K562 (cell line): ENCODE data around the gene INPPL1. TPM values are rescaled to one million over a fixed set of nuclear protein-coding genes. Genes with fewer than 3 reads are reported as not detected.
"Not testable (repeated sequence)": the region's sequence is repeated elsewhere in the genome, so short reads cannot be mapped to it uniquely, and the experiment has no call there.

Experiments
- ATAC-seq: fragments of 200-7000 bp; cut with Tn5 transposase; 3 replicates; pipeline ENCODE4 v1.9.1; 2020; ENCODE audit warnings: moderate library complexity
- BruUV-seq: library from RNA; stranded (reverse); fragments of 400-500 nt; replicated peaks from 2 replicates; lab custom pipeline; 2021; lab: Mats Ljungman, UMichigan
- CTCF ChIA-PET: fragments of 300-600 bp; formaldehyde crosslinking; extraction: SDS; loops from one replicate; lab custom pipeline; 2021; ENCODE audit warnings: low intra/inter-chr PET ratio; lab: Yijun Ruan, JAX
- POLR2A ChIA-PET: fragments of 300-600, 350-650 bp; sonication (Branson Sonifier 250); formaldehyde crosslinking; extraction: SDS; loops from one replicate; lab custom pipeline; 2021; ENCODE audit warnings: antibody characterized with exemption, inconsistent platforms; lab: Yijun Ruan, JAX
- DNase-seq, 4 experiments: peaks; one replicate each; pipeline versions ENCODE4 v3.0.0 to v3.0.0-alpha.2; 2011 to 2018; ENCODE audit warnings: low spot score in 3 of 4, mixed read lengths in 3 of 4; ENCODE audit errors: extremely low read depth in 1 of 4
- FAIRE-seq: peaks from 2 replicates; lab custom pipeline; 2011; peaks lifted over from hg19 to GRCh38; lab: Jason Lieb, UNC
- H2AFZ ChIP-seq: 2 replicates; pipeline ENCODE4 v1.6.0; 2011; ENCODE audit warnings: low read depth, low read length, control low read depth, inconsistent platforms
- H3K27ac ChIP-seq: fragments of 200-600 bp; 3 replicates; pipeline ENCODE4 v1.8.0; 2011; ENCODE audit warnings: low read depth, mild to moderate bottlenecking, control low read depth, inconsistent platforms, low read length, moderate library complexity, mixed read lengths; ENCODE audit errors: extremely low read depth
- H3K27me3 ChIP-seq, 2 experiments: fragments of 300-600 bp in 1 of 2; 2 replicates in 1 of 2; 3 replicates in 1 of 2; pipeline versions ENCODE4 v1.6.0 to v1.8.0; 2011; ENCODE audit warnings: inconsistent platforms in 2 of 2, low read length in 2 of 2, mild to moderate bottlenecking in 1 of 2, mixed read lengths in 1 of 2, moderate library complexity in 1 of 2; ENCODE audit not compliant: control insufficient read depth in 2 of 2, insufficient read depth in 2 of 2
- H3K36me3 ChIP-seq: fragments of 300-600 bp; 3 replicates; pipeline ENCODE4 v1.8.0; 2011; ENCODE audit warnings: mild to moderate bottlenecking, low read length, inconsistent platforms; ENCODE audit not compliant: control insufficient read depth, insufficient read depth
- H3K4me1 ChIP-seq, 2 experiments: fragments of 200-600 bp in 1 of 2; replicated peaks in 1 of 2; 2 replicates in 1 of 2; 3 replicates in 1 of 2; pipeline versions ENCODE4 v1.5.1 to v1.8.0; 2011; ENCODE audit warnings: inconsistent platforms in 2 of 2, low read length in 2 of 2, mild to moderate bottlenecking in 1 of 2, mixed read lengths in 1 of 2, moderate library complexity in 1 of 2; ENCODE audit not compliant: control insufficient read depth in 2 of 2, insufficient read depth in 2 of 2
- H3K4me2 ChIP-seq: 2 replicates; pipeline ENCODE4 v1.6.1; 2011; ENCODE audit warnings: low read length, control low read depth, inconsistent platforms, mixed read lengths; ENCODE audit not compliant: insufficient read depth
- H3K4me3 ChIP-seq: fragments of 200-600 bp; sonication (generic), shearing (Covaris generic); 2 replicates; pipeline ENCODE4 v1.5.1; 2016; ENCODE audit warnings: control low read depth, inconsistent platforms
- H3K79me2 ChIP-seq: fragments of 200-600 bp; 3 replicates; pipeline ENCODE4 v1.8.0; 2011; ENCODE audit warnings: low read length, inconsistent platforms; ENCODE audit not compliant: control insufficient read depth, insufficient read depth
- H3K9ac ChIP-seq, 2 experiments: 2 replicates each; pipeline versions ENCODE4 v1.6.0 to v1.6.1; 2011; ENCODE audit warnings: low read depth in 2 of 2, low read length in 2 of 2, control low read depth in 1 of 2, inconsistent platforms in 1 of 2, mild to moderate bottlenecking in 1 of 2, mixed read lengths in 1 of 2; ENCODE audit not compliant: insufficient read depth in 1 of 2
- H3K9me1 ChIP-seq: one replicate; pipeline ENCODE4 v1.6.0; 2011; ENCODE audit warnings: inconsistent platforms, mild to moderate bottlenecking, low read length, moderate library complexity; ENCODE audit not compliant: control insufficient read depth, insufficient read depth
- H3K9me3 ChIP-seq: replicated peaks from 2 replicates; pipeline ENCODE4 v1.5.1; 2011; ENCODE audit warnings: low read depth, low read length, inconsistent platforms; ENCODE audit not compliant: control insufficient read depth, insufficient read depth
- H4K20me1 ChIP-seq: replicated peaks from 2 replicates; pipeline ENCODE4 v1.6.1; 2011; ENCODE audit warnings: low read length, inconsistent platforms, mixed read lengths; ENCODE audit not compliant: control insufficient read depth, insufficient read depth
- NCOR1 ChIP-seq: fragments of 450-650 bp; IDR thresholded peaks from 2 replicates; pipeline ENCODE4 v1.6.1; 2016; ENCODE audit warnings: mild to moderate bottlenecking, moderate library complexity
- POLR2A ChIP-seq: fragments of 450-650 bp; conservative IDR thresholded peaks from 2 replicates; pipeline ENCODE4 v1.6.1; 2016
- ZMIZ1 ChIP-seq, 2 experiments: fragments of 150-350 bp in 1 of 2; IDR thresholded peaks; 2 replicates each; pipeline ENCODE4 v1.6.1; 2012 to 2016; ENCODE audit warnings: low read depth in 2 of 2, low read length in 2 of 2, mild to moderate bottlenecking in 1 of 2, moderate library complexity in 1 of 2
- ZNF121 ChIP-seq: sonication (generic); formaldehyde crosslinking; conservative IDR thresholded peaks from 2 replicates; pipeline ENCODE4 v1.8.0; 2022; ENCODE audit warnings: missing genetic modification reagents
- WGBS: fragments of 100-300 bp; shearing (Covaris generic); methylation state at CpG from one replicate; pipeline ENCODE4 v1.1.6; 2016; ENCODE audit warnings: low coverage, mixed read lengths; ENCODE audit not compliant: insufficient coverage; ENCODE audit errors: missing lambda C conversion rate; 5-methylcytosine and 5-hydroxymethylcytosine counted together
- in situ Hi-C: fragments of 300-500 bp; cut with MboI; formaldehyde crosslinking; loops from 4 replicates; pipeline ENCODE4 v1.15.0; 2018; ENCODE audit warnings: inconsistent platforms, mixed read lengths
- intact Hi-C: fragments of 100-400 bp; cut with micrococcal nuclease; formaldehyde crosslinking; loops from 2 replicates; pipeline ENCODE4 v1.14.2; 2022
- polyA plus RNA-seq, 8 experiments: library from polyadenylated mRNA; depleted of rRNA in 4 of 8; stranded (reverse) in 5 of 8; unstranded in 3 of 8; fragments of >200 nt; fragmentation: Nextera tagmentation in 2 of 8; fragmentation: Illumina TruSeq in 1 of 8; extraction: Ambion mirVana in 2 of 8; extraction: Trizol in 1 of 8; gene quantifications; 2 replicates each; pipeline versions ENCODE4 v1.2.1 to v1.2.3, GENCODE V29; 2011 to 2014; ENCODE audit warnings: inconsistent platforms in 1 of 8, missing spikeins in 1 of 8
- total RNA-seq, 7 experiments: library from RNA; depleted of rRNA in 6 of 7; stranded (reverse); fragments of >200 nt in 6 of 7; fragmentation: Illumina TruSeq in 2 of 7; extraction: Trizol in 2 of 7; gene quantifications; 2 replicates each; pipeline versions ENCODE4 v1.2.1 to v1.2.3, GENCODE V29; 2011 to 2021; ENCODE audit warnings: low replicate concordance in 1 of 7

The INPPL1 gene
- total and polyA plus RNA-seq, 9 of the 15 experiments (the other 6 are each of a cell fraction or from before 2014, with no cell fraction given): 0.55 to 137 (median 61.6) TPM

- TF ChIP-seq ZMIZ1 (IDR thresholded peaks at IDR 0.05; ENCODE audit: low read depth in 2 of 2, low read length in 2 of 2) (no peak), ZNF121 (CRISPR knock-in tag) (no peak), POLR2A (no peak), NCOR1 (no peak)
Measured at GRCh38 chr11:72179804-72180396, 44.7 kb upstream of the INPPL1 start (continued).

- H2AFZ ChIP-seq, DNase-seq, H4K20me1 ChIP-seq, H3K27me3 ChIP-seq, H3K9me3 ChIP-seq, H3K4me3 ChIP-seq, BruUV-seq, ATAC-seq, H3K9ac ChIP-seq, H3K9me1 ChIP-seq, H3K4me2 ChIP-seq, H3K36me3 ChIP-seq, POLR2A ChIA-PET, H3K27ac ChIP-seq, H3K79me2 ChIP-seq, H3K4me1 ChIP-seq, FAIRE-seq: not testable (repeated sequence)
- intact Hi-C loops (loop anchor here (5.0 kb wide), 2 partner anchors 56 to 251 kb away; partner anchors contain the start of gene CLPB), in situ Hi-C loops (loop anchor here (10.0 kb wide), 1 partner anchor 156 kb away; no protein-coding TSS in a partner anchor)
- WGBS: 7% methylated on average over 7 of the region's 7 CpGs
- CTCF ChIA-PET: interaction anchor here (0.7 kb wide), 1 partner anchor 37 kb away, joined by 3 read pairs; no protein-coding TSS in a partner anchor
Measured at GRCh38 chr11:72180892-72181552, 43.5 kb upstream of the INPPL1 start.
